ENCODE data around the gene KRTAP9-6. TPM values are rescaled to one million over a fixed set of nuclear protein-coding genes. Genes with fewer than 3 reads are reported as not detected.
"Not testable (repeated sequence)": the region's sequence is repeated elsewhere in the genome, so short reads cannot be mapped to it uniquely, and the experiment has no call there.

The KRTAP9-6 gene, protein sequence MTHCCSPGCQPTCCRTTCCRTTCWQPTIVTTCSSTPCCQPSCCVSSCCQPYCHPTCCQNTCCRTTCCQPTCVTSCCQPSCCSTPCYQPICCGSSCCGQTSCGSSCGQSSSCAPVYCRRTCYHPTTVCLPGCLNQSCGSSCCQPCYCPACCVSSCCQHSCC
- not detected for total RNA-seq

DNA sequence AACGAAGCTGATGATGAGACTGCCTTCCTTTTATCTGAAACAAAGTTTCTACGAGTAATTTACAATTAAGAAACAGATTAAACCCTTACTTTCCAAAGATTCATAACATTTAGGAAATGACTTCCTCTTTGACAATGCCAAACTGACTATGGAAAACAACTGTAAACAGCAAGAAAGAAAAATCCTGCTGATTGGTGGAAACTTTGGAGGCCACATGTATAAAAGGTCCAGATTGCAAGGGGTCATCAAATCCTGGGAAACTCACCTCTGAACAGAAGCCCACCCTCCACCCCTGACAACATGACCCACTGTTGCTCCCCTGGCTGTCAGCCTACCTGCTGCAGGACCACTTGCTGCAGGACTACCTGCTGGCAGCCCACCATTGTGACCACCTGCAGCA lies at the start of gene KRTAP9-6:
TSS of gene KRTAP9-6 (plus strand) at position 301 of the 400 bp plus-strand sequence. CDS start at position 301, 0 bp downstream.
- no peak for DNase-seq
- intact Hi-C loops (cut with DNase I): no loop called here
- Histone ChIP-seq H3K27ac (no peak within 1 kb of the TSS), H3K27me3 (no peaks in the 10 kb centered on the region), H3K4me3 (replicated peaks in 1 of 3) (no peak within 1 kb of the TSS), H3K4me1 (no peaks in the 10 kb centered on the region), H3K36me3 (no peaks in the 10 kb centered on the region), H3K9me3 (no peaks in the 10 kb centered on the region)
- 52 to 59% methylated on average over 2 of the region's 2 CpGs for WGBS, 2 donors
- TF ChIP-seq POLR2A (IDR thresholded peaks at IDR 0.05): no peak
- TF ChIP-seq, protein P1, sequence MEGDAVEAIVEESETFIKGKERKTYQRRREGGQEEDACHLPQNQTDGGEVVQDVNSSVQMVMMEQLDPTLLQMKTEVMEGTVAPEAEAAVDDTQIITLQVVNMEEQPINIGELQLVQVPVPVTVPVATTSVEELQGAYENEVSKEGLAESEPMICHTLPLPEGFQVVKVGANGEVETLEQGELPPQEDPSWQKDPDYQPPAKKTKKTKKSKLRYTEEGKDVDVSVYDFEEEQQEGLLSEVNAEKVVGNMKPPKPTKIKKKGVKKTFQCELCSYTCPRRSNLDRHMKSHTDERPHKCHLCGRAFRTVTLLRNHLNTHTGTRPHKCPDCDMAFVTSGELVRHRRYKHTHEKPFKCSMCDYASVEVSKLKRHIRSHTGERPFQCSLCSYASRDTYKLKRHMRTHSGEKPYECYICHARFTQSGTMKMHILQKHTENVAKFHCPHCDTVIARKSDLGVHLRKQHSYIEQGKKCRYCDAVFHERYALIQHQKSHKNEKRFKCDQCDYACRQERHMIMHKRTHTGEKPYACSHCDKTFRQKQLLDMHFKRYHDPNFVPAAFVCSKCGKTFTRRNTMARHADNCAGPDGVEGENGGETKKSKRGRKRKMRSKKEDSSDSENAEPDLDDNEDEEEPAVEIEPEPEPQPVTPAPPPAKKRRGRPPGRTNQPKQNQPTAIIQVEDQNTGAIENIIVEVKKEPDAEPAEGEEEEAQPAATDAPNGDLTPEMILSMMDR (IDR thresholded peaks at IDR 0.05): no peak

DNA sequence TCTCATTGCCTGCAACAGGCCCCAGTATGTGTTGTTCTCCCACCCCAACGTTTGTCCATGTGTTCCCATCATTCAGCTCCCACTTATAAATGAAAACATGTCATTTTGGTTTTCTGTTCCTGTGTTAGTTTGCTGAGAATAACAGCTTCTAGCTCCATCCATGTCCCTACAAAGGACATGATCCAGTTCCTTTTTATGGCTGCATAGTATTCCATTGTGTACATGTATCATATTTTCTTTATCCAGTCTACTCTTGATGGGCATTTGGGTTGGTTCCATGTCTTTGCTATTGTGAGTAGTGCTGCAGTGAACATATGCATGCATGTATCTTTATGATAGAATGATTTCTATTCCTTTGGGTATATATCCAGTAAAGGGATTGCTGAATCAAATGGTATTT lies 49.5 kb upstream of the KRTAP9-6 start:
- Histone ChIP-seq H3K27me3 (no peaks in the 10 kb centered on the region), H3K27ac (no peak overlapping the region), H3K4me3 (replicated peaks in 1 of 3) (no peak overlapping the region), H3K4me1 (no peaks in the 10 kb centered on the region), H3K9me3 (no peaks in the 10 kb centered on the region), H3K36me3 (no peaks in the 10 kb centered on the region)
- TF ChIP-seq, protein P1 (IDR thresholded peaks at IDR 0.05): no peak
- WGBS, 2 donors: 77 to 79% methylated on average over 1 of the region's 1 CpG
- intact Hi-C loops (cut with DNase I): no loop called here
- no peak for DNase-seq

DNA sequence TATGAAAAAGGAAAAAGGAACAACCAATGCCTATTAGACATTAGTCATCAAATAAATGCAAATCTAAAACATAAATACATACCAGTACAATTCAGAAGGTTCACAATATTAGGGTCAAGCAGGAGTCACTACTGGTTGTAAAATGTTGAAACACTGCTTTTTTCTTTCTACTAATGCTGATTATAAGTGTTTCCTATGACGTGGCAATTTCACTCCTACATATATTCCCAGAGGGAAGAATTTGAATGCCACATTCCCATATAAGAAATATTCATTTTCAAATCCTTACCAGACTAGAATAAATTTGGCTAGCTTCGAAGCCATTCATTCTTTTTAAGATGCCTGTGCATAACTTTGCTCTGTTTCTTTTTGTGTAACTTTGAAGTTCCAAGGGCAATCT lies 41.4 kb upstream of the KRTAP9-6 start:
- no peaks in the 10 kb centered on the region for H3K4me1 ChIP-seq
- no peaks in the 10 kb centered on the region for H3K36me3 ChIP-seq
- H3K4me3 ChIP-seq (replicated peaks in 1 of 3): no peak overlapping the region
- H3K27me3 ChIP-seq: no peaks in the 10 kb centered on the region
- WGBS, 2 donors: 76 to 77% methylated on average over 2 of the region's 2 CpGs
- no peak for TF ChIP-seq POLR2A (IDR thresholded peaks at IDR 0.05)
- TF ChIP-seq, protein P1 (IDR thresholded peaks at IDR 0.05): no peak
- intact Hi-C loops (cut with DNase I): no loop called here
- no peak overlapping the region for H3K27ac ChIP-seq
- DNase-seq: no peak
- no peaks in the 10 kb centered on the region for H3K9me3 ChIP-seq

DNA sequence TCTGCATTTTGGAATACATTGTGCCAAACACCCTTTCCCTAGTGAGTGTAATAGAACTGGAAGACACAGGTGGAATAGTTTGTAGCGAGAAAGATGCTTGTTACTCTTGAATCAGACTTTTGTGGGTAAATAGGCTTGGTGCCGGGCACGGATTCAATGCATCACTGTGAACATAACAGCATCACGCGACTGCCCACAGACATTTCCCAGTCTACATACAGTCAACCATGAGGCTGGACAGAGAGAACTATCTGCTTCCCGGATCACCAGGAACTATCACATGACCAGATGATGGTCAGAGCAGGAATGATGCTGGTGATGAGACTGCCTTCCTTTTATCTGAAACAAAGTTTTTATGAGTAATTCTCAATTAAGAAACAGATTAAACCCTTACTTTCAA lies 39.1 kb upstream of the KRTAP9-6 start:
- no peaks in the 10 kb centered on the region for H3K27me3 ChIP-seq
- no peaks in the 10 kb centered on the region for H3K9me3 ChIP-seq
- no peak for DNase-seq
- H3K4me3 ChIP-seq (replicated peaks in 1 of 3): no peak overlapping the region
- no peak overlapping the region for H3K27ac ChIP-seq
- no peaks in the 10 kb centered on the region for H3K4me1 ChIP-seq
- WGBS, 2 donors: 90 to 97% methylated on average over 6 of the region's 6 CpGs
- H3K36me3 ChIP-seq: no peaks in the 10 kb centered on the region
- TF ChIP-seq POLR2A (IDR thresholded peaks at IDR 0.05): no peak
- TF ChIP-seq, protein P1 (IDR thresholded peaks at IDR 0.05): no peak
- intact Hi-C loops (cut with DNase I): no loop called here

DNA sequence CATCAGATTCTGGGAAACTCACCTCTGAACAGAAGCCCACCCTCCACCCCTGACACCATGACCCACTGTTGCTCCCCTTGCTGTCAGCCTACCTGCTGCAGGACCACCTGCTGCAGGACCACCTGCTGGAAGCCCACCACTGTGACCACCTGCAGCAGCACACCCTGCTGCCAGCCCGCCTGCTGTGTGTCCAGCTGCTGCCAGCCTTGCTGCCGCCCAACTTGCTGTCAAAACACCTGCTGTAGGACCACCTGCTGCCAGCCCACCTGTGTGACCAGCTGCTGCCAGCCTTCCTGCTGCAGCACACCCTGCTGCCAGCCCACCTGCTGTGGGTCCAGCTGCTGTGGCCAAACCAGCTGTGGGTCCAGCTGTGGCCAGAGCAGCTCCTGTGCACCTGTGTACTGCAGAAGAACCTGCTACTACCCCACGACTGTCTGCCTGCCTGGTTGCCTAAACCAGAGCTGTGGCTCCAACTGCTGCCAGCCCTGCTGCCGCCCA lies 38.5 kb upstream of the KRTAP9-6 start, which contains the start of gene KRTAP9-2:
TSS of gene KRTAP9-2 (plus strand) at position 51 of the 498 bp plus-strand sequence. CDS start at position 58, 7 bp downstream.
- H3K4me3 ChIP-seq (replicated peaks in 1 of 3); DNase-seq; H3K9me3 ChIP-seq; H3K36me3 ChIP-seq; H3K4me1 ChIP-seq; H3K27me3 ChIP-seq; H3K27ac ChIP-seq; intact Hi-C loops (cut with DNase I): not testable (repeated sequence)
- WGBS, 2 donors: 83% methylated on average over 1 of the region's 4 CpGs; no CpG with 5 or more reads in 1 of the 2 donors

Measured in thyroid gland (tissue), 4 donors.